Loucy (cell line): Measurements from ENCODE around the gene NOTCH2.
"Not testable (repeated sequence)": the region's sequence is repeated elsewhere in the genome, so short reads cannot be mapped to it uniquely, and the experiment has no call there.

Experiments used
- H2AFZ ChIP-seq: fragments of 200-600 bp; sonication (generic); 2 replicates; pipeline ENCODE4 v1.6.0; 2016; ENCODE audit warnings: antibody characterized with exemption, mild to moderate bottlenecking, low read length, moderate library complexity
- H3F3A ChIP-seq: fragments of 200-600 bp; 2 replicates; pipeline ENCODE4 v1.6.0; 2016; ENCODE audit warnings: antibody characterized with exemption, low read depth, mild to moderate bottlenecking
- H3K27me3 ChIP-seq: fragments of 200-600 bp; sonication (generic); 2 replicates; pipeline ENCODE4 v1.6.1; 2014; ENCODE audit warnings: low read length, mild to moderate bottlenecking; ENCODE audit not compliant: insufficient read depth, poor library complexity, severe bottlenecking
- H3K36me3 ChIP-seq: fragments of 200-600 bp; sonication (generic); 2 replicates; pipeline ENCODE4 v1.6.1; 2016; ENCODE audit warnings: low read length; ENCODE audit not compliant: insufficient read depth
- H3K4me1 ChIP-seq: fragments of 200-600 bp; sonication (generic); 2 replicates; pipeline ENCODE4 v1.5.1; 2014; ENCODE audit warnings: low read length, mild to moderate bottlenecking; ENCODE audit not compliant: insufficient read depth, poor library complexity, severe bottlenecking
- H3K4me2 ChIP-seq: fragments of 200-600 bp; sonication (generic); 2 replicates; pipeline ENCODE4 v1.6.0; 2014; ENCODE audit warnings: antibody characterized with exemption, low read length, low read depth, mild to moderate bottlenecking; ENCODE audit not compliant: poor library complexity, severe bottlenecking
- H3K4me3 ChIP-seq: fragments of 200-600 bp; sonication (generic); 2 replicates; pipeline ENCODE4 v1.5.1; 2014; ENCODE audit warnings: low read length, mild to moderate bottlenecking, mixed read lengths; ENCODE audit not compliant: poor library complexity, severe bottlenecking
- H3K79me2 ChIP-seq: fragments of 200-600 bp; sonication (generic); 2 replicates; pipeline ENCODE4 v1.6.1; 2014; ENCODE audit warnings: low read length; ENCODE audit not compliant: insufficient read depth
- H3K9ac ChIP-seq: fragments of 200-600 bp; sonication (generic); 2 replicates; pipeline ENCODE4 v1.6.0; 2014; ENCODE audit warnings: mild to moderate bottlenecking, low read depth, low read length, moderate library complexity; ENCODE audit not compliant: poor library complexity, severe bottlenecking
- H3K9me2 ChIP-seq: fragments of 200-600 bp; sonication (generic); replicated peaks from 2 replicates; pipeline ENCODE4 v1.6.1; 2016; ENCODE audit warnings: low read depth, low read length, mixed read lengths
- H3K9me3 ChIP-seq: fragments of 200-600 bp; sonication (generic); 2 replicates; pipeline ENCODE4 v1.6.1; 2014; ENCODE audit warnings: mild to moderate bottlenecking, antibody characterized with exemption, low read length, low read depth; ENCODE audit not compliant: insufficient read depth
- H4K20me1 ChIP-seq: fragments of 200-600 bp; sonication (generic); 2 replicates; pipeline ENCODE4 v1.6.0; 2014; ENCODE audit warnings: antibody characterized with exemption, low read length, mild to moderate bottlenecking; ENCODE audit not compliant: insufficient read depth, poor library complexity, severe bottlenecking
- CTCF ChIP-seq: fragments of 200-600 bp; sonication (generic); conservative IDR thresholded peaks from 2 replicates; pipeline ENCODE4 v1.5.1; 2014; ENCODE audit warnings: mild to moderate bottlenecking, antibody characterized with exemption, low read length
- EZH2phosphoT487 ChIP-seq: fragments of 200-600 bp; IDR thresholded peaks from 2 replicates; pipeline ENCODE4 v1.6.1; 2018; ENCODE audit warnings: antibody characterized with exemption, mild to moderate bottlenecking, moderate library complexity, borderline replicate concordance

Gene NOTCH2

GRCh38 chr1:119996731-119997312, 72.6 kb downstream of the NOTCH2 start:
- H3K4me1 ChIP-seq, H3K9me3 ChIP-seq, H3K9me2 ChIP-seq, H3K4me3 ChIP-seq, H3K9ac ChIP-seq, H2AFZ ChIP-seq, H3K79me2 ChIP-seq, H3F3A ChIP-seq, H4K20me1 ChIP-seq, H3K4me2 ChIP-seq, H3K27me3 ChIP-seq: not testable (repeated sequence)
- H3K36me3 ChIP-seq, result peaks cover 14% of the 10 kb centered on the region; the same call in 1 of the 2 replicates

- not testable (repeated sequence) for H3K27me3 ChIP-seq, H2AFZ ChIP-seq, H3K9ac ChIP-seq, H3K9me3 ChIP-seq, H3K4me3 ChIP-seq, H3K4me1 ChIP-seq, H3F3A ChIP-seq, H3K79me2 ChIP-seq, H4K20me1 ChIP-seq, H3K4me2 ChIP-seq, H3K36me3 ChIP-seq, H3K9me2 ChIP-seq
These were observed 73.5 kb downstream of the NOTCH2 start for GRCh38 chr1:119995975-119996374.

GRCh38 chr1:119988306-119989062, 81.0 kb downstream of the NOTCH2 start:
- TF ChIP-seq EZH2phosphoT487, result no peak
- no peak for TF ChIP-seq CTCF
- H3K4me1 ChIP-seq, result peaks cover 49% of the 10 kb centered on the region
- H3K9me3 ChIP-seq, result no peaks in the 10 kb centered on the region
- no peak overlapping the region for H2AFZ ChIP-seq
- H3K9me2 ChIP-seq, result no peaks in the 10 kb centered on the region
- peak overlapping the region; percentile 55 for H3K9ac ChIP-seq
- H4K20me1 ChIP-seq, result no peaks in the 10 kb centered on the region
- peaks cover 16% of the 10 kb centered on the region; the same call in 1 of the 2 replicates for H3K36me3 ChIP-seq
- H3F3A ChIP-seq, result peaks cover 6% of the 10 kb centered on the region; the same call in 1 of the 2 replicates
- peak overlapping the region; percentile 56 for H3K4me3 ChIP-seq
- no peaks in the 10 kb centered on the region for H3K27me3 ChIP-seq
- peaks cover 12% of the 10 kb centered on the region for H3K79me2 ChIP-seq
- peak overlapping the region; percentile 71 for H3K4me2 ChIP-seq

- Histone ChIP-seq H3K4me3 (peak overlapping the region; percentile 56), H3F3A (peaks cover 7% of the 10 kb centered on the region; the same call in 1 of the 2 replicates), H3K27me3 (no peaks in the 10 kb centered on the region), H4K20me1 (no peaks in the 10 kb centered on the region), H3K4me1 (peaks cover 49% of the 10 kb centered on the region), H3K36me3 (peaks cover 20% of the 10 kb centered on the region; the same call in 1 of the 2 replicates), H3K4me2 (peak overlapping the region; percentile 71), H2AFZ (no peak overlapping the region), H3K9me2 (no peaks in the 10 kb centered on the region), H3K9ac (peak overlapping the region; percentile 55), H3K79me2 (peaks cover 12% of the 10 kb centered on the region), H3K9me3 (no peaks in the 10 kb centered on the region)
- TF ChIP-seq EZH2phosphoT487, result no peak
- no peak for TF ChIP-seq CTCF
These were observed 81.8 kb downstream of the NOTCH2 start for GRCh38 chr1:119987686-119988085.
